D341Med (cell line): ENCODE measurements around the gene NSMCE1.
"Not testable (repeated sequence)": the region's sequence is repeated elsewhere in the genome, so short reads cannot be mapped to it uniquely, and the experiment has no call there.

ENCODE experiments used
- DNase-seq: peaks from one replicate; pipeline ENCODE4 v3.0.0; 2012; ENCODE audit warnings: low spot score

Gene NSMCE1

GRCh38 chr16:27272076-27272475, 3.5 kb upstream of the NSMCE1 start:
- no peak for DNase-seq

GRCh38 chr16:27270349-27270748, 1.8 kb upstream of the NSMCE1 start:
- no peak for DNase-seq

- DNase-seq, result no peak
Measured at GRCh38 chr16:27269300-27270150, 953 bp upstream of the NSMCE1 start.

GRCh38 chr16:27267037-27267677, 1.4 kb downstream of the NSMCE1 start:
- no peak for DNase-seq

GRCh38 chr16:27265982-27266381, 2.6 kb downstream of the NSMCE1 start:
- no peak for DNase-seq

- DNase-seq, result no peak
Measured at GRCh38 chr16:27264151-27264550, 4.4 kb downstream of the NSMCE1 start.

- DNase-seq, result not testable (repeated sequence)
Measured at GRCh38 chr16:27262904-27263423, 5.6 kb downstream of the NSMCE1 start.

GRCh38 chr16:27259710-27260109, 8.9 kb downstream of the NSMCE1 start:
- no peak for DNase-seq

- no peak for DNase-seq
Measured at GRCh38 chr16:27258241-27258734, 10.3 kb downstream of the NSMCE1 start.

GRCh38 chr16:27257271-27257670, 11.3 kb downstream of the NSMCE1 start:
- no peak for DNase-seq

- no peak for DNase-seq
Measured at GRCh38 chr16:27256861-27257260, 11.7 kb downstream of the NSMCE1 start.

GRCh38 chr16:27254262-27254811, 14.2 kb downstream of the NSMCE1 start:
- no peak for DNase-seq

- DNase-seq, result no peak
Measured at GRCh38 chr16:27253526-27253930, 15.0 kb downstream of the NSMCE1 start.

- DNase-seq, result no peak
Measured at GRCh38 chr16:27252206-27252585, 16.4 kb downstream of the NSMCE1 start.

GRCh38 chr16:27251541-27252205, 16.9 kb downstream of the NSMCE1 start:
- DNase-seq, result no peak

- DNase-seq, result not testable (repeated sequence)
Measured at GRCh38 chr16:27248886-27249285, 19.7 kb downstream of the NSMCE1 start.

- DNase-seq, result no peak
Measured at GRCh38 chr16:27248036-27248435, 20.5 kb downstream of the NSMCE1 start.

GRCh38 chr16:27247076-27247475, 21.5 kb downstream of the NSMCE1 start:
- not testable (repeated sequence) for DNase-seq

GRCh38 chr16:27246439-27246838, 22.1 kb downstream of the NSMCE1 start:
- DNase-seq, result no peak

GRCh38 chr16:27245276-27246172, 23.0 kb downstream of the NSMCE1 start:
- no peak for DNase-seq

GRCh38 chr16:27244363-27244755, 24.2 kb downstream of the NSMCE1 start:
- no peak for DNase-seq
